Measurements from ENCODE around the gene PPP6R2.
A peak's percentile ranks its signal among the peaks of the same experiment; 100 is the strongest.

The PPP6R2 gene

GRCh38 chr22:50342651-50343540, at the start of gene PPP6R2:
PPP6R2 (plus strand) TSS chr22:50343327; CDS start chr22:50393909, 50,582 bp downstream.
- DNase-seq = peak; percentile 79

DNA sequence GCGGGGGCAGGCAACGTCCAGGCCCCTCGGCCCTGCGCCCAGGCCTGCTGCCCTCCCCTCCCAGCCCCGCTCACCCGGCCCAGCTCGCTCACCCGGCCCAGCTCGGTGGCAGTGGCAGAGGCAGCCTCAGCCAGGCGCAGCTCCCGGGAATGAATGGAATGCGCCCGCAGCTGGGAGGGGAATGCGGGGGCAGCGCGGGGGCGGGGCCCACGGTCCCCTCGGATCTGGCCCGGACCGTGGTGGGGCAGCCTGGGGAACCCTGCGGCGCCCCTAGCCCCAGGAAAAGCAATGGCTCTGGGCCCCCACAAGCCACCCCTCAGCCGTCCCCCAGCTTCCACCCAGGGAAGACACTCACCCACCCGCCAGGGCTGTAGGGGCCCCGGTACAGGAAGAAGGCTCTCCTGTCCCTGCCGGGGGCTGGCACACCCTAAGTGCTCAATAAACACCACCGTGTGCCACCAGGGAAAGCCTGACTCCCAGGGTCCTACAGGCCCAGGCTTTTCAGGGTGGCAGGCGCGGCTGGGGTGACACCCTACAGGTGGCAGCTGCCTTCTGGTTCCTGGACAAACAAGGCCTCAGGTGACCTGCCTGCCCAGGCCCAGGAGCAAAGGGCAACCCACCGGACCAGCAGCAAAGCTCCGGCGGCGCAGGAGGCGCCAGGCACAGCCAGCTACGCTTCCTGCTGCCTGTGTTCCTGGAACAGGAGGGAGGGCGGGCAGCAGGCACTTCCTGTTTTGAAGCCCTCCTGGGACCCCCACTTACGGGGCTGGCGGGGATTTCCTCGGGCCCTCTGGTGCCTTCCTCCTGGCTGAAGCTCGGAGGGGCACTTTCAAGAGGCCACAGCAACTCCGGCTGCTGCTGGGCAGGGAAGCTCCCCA, 49.4 kb upstream of the PPP6R2 start:
- no peak for DNase-seq

- no peak for DNase-seq
Measured at GRCh38 chr22:50294319-50294656, 48.8 kb upstream of the PPP6R2 start.

- DNase-seq = no peak
Measured at GRCh38 chr22:50296658-50297490, 46.3 kb upstream of the PPP6R2 start.

DNA sequence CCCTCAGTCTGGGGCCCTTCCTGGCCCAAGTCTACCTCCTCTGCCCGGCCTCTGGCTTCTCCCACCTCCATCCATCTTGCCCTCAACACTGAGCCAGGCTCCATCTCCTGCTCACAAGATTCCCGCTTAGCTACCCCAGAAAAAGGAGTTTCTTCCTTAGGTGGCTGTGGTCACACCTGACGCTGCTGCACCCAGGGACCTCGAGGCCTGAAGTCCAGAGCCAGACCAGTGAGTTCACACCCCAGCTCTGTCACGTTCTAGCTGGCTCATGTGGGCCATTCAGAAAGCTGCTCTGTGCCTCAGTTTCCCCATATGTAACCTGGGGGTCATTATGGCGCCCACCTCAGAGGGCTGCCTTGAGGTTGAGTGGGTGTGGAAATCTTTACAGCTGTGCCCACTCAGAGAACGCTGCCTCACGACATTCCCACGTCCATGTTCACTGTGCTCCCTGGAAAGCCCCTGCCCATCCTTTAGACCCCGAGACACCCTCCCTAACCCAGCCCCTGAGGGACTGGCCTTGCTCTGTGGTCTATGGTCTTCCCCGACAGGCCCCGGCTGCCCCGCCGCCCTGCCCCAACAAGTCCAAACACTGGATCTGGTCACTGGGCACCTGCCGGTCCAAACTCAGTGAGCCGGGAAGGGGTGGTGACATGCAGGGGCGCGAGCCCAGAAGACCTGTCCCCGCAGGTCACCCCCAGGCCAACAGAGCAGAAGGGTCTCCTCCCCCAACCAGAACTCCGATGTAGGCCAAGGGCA, 45.4 kb upstream of the PPP6R2 start:
- DNase-seq = no peak

DNA sequence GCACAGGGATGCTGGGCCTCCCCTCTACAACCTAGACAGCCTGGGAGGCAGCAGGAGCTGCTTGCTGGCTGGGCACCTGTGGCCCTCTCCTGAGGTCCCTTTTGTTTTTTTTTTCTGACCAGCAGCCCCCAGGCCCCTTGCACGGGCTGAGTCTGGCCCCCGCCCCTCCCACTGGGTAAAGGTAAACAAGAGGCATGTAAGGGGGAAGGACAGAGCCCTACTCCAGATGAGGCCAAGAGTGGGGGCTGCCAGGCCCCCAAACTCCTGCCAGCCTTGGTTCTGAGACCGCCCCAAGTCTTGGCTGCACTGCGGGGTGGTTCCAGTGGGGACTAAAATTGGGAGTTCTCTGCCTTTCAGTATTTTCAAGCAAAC, 44.9 kb upstream of the PPP6R2 start:
- DNase-seq = no peak

DNA sequence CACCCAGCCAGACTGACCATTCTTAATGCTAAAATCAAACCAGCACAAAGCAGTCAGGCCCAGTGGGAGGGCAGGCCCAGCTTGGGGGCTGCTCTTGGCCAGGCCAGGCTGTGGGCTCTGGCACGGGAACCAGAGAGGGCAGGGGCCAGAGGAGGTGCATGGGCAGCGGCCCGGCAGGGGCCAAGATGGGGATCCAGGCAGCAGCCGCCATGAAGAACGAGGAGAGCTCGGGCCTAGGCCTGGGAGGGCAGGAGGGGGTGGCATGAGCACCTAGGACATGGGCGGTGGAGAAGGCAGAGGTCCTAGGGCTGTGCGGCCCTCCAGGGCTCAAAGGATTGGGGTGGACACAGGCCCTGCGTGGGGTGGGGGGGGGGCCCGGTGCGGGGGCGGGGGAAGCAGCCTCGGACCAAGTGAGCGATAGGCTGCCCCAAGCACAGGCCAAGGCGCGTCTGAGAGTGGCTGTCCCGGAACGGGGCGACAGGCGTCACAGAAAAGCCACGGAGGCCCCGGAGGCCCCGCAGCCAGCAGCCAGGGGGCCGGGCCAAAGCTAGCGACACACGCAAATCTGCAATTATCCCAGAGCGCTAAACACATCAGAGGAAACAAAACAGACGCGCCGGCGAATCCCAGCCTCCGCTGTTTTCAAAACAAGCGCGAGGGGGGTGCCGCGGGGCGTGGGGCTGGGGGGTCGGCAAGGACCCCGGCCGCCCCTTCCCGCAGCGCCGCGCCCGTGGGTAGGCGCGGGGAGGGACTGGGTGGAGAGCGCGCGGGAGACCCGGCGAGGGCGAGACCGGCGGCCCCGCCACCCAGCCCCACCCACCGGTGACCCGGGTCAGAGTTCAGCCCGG, 44.0 kb upstream of the PPP6R2 start:
- DNase-seq = no peak

- no peak for DNase-seq
Measured at GRCh38 chr22:50299785-50300619, 43.1 kb upstream of the PPP6R2 start.

GRCh38 chr22:50300620-50301257, 42.4 kb upstream of the PPP6R2 start:
- no peak for DNase-seq

DNA sequence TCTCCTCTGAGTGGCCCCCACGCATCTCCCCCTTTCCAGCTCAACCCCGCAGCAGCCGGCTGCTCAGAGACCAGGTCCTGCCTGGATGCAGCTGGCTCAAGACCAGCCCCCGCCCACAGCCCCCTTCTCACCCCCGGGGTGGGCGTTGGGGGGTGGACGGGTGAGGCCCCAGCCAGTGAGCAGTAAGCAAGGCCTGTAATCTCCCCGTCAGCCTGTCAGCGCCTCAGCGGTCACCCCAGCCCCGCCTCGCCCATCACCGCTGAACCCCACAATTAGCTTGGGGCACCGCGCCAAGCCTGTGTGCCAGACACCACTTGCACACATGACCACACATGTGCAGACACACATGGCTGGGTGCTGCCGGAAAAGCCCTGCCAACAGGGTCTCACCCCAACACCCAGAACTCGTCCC, 41.5 kb upstream of the PPP6R2 start:
- DNase-seq = peak; percentile 11

DNA sequence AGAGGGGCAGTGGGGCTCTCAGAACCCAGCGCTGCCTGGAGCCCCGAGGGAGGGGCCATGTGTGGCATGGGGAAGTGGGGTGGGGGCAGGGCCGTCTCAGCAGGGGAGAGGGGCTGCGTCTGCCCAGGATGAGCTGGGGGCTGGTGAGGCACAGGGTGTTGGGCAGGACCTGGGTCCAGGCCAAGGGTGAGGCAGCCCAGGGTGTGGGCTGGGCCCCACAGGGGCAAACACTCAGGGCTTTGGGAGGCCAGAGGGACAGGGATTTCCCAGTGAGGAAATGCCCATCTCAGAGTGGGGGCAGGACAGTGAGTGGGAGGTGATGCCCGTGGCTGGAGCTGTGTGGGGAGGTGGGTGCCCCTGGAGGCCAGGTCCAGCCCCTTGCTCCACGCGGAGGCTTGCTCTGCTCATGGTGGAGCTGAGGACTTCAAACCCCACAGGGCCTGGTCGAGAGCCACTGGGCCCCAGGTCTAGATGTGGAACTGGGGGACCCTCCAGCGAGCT, 41.0 kb upstream of the PPP6R2 start:
- no peak for DNase-seq

DNA sequence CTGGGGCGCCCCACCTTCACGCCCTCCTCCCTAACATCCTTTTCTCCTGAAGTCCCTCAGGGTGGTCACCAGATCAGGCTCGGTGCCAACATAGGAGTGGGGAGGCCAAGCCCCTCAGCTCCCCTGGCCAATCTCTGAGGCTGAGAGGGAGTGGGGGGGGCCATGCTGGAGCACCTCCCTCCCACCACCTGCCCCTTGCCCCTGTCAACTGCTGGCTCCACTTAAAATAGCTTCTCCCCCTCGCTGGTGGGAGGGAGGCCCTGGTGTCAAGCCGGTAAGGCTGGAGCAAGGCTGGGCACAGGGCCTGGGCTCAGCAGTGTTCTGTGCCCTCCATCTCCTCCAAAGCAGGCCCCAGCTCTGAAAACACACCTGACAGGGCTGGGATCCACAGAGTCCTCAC, 40.6 kb upstream of the PPP6R2 start:
- DNase-seq = no peak

GRCh38 chr22:50303515-50303847, 39.6 kb upstream of the PPP6R2 start:
- no peak for DNase-seq

DNA sequence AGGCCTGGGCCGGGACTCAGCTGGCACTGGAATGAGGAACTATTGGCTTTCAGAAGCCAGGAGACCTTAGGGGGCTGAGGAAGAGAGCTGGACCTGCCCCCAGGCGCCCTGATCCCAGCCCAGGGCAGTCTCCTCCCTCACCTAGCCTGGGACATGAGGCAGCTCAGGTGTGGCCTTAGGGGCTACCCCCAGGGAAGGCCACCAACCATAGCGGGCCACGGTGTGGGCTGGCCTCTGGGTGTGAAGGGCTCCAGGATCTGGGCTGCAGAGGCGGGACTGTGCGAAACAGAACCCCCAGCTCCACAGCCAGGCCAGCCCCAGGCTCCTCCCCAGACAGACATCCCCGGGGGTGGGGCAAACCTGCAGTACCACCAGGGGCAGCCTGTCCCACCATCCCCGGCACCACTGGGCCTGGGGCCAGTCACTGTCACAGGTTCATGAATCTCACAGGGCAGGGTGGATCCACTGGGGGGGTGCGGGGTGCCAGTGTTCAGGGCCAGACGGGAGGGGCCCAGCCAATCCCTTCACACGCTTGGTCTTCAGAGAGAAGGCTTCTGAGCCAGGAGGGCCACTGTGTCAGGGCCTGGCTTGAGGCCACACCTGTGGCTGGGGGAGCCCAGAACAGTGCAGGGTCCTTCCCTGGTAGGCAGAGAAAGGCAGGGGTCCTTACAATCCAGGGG, 39.1 kb upstream of the PPP6R2 start:
- no peak for DNase-seq

DNA sequence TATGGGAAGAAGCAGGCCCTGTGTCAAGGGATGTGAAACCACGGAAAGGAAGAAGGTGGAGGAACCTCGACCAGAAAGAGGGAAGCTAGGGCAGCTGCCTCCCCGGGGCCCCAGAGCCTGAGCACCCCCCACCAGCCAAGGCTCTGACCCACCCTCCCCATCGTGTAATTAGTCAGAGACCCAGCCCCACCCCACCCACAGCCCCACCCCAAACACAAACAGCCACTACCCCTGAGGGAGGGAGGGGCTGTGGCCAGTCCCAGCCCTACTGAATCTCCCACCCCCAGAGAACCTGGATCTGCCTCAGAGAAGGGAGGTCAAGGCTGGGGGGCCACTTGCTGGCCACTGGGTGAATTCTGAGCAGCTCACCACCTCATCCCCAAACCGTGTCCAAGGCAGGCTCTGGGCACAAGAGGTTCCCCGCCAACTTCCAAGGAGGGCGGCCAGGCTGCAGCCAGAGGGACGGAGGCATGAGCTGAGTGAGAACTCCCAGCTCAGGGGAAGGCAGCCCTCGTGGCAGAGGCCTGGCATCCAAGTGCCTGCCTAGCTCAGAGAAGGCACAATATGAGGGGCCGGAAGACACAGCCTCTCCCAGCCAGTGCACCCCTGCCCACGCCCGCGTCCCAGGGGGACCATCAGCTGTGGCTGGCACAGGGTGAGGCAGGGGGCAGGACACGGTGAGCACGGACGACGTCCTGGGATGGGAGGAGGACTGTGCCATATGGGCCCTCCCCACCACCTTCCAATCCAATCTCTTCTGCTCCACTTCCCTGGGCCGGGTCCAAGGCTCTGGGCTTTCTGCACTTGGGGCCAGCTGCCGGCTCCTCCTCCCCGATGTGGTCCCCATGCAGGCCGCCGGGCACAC, 38.4 kb upstream of the PPP6R2 start:
- no peak for DNase-seq

DNA sequence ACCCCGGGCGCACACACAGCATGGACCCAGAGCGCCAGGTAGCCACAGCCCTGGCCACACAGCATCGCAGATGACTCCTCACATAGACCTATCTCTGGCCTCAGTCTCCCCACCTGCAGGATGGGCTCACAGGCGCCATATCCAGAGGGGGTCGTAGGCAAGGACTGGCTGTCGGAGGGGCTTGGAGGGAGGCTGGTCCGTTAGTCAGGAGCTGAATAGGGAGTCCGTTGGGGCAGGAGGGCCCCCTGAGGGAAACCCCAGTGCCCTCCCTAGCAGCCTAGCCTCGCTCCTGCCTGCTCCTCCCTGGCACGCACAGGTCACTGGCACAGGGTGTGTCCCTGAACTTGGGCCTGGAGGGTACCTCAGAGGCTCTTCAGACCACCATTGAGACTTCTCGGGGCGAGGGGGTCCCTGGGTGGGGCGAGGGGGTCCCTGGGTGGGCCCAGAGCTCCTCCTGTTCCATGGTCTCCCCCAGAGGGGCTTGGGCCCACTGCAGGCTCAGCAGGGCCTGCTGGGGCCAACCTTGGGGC, 37.7 kb upstream of the PPP6R2 start:
- DNase-seq = no peak

GRCh38 chr22:50305923-50306566, 37.1 kb upstream of the PPP6R2 start:
- DNase-seq = peak; percentile 66
